Right lobe of liver (tissue), 4 donors: ENCODE results near the gene RERGL.

ENCODE experiments used
- POLR2A ChIP-seq: fragments of 450-650 bp; IDR thresholded peaks from one replicate; pipeline ENCODE4 v1.6.1; 2017; ENCODE audit warnings: antibody characterized with exemption, mild to moderate bottlenecking
- TF ChIP-seq, protein P1 (sequence below), 4 donors: fragments of 200-600 bp in 3 of 4; fragments of 450-650 bp in 1 of 4; IDR thresholded peaks; one replicate each; pipeline versions ENCODE4 v1.5.1 to v1.8.0; 2016 to 2022; ENCODE audit warnings: antibody characterized with exemption in 4 of 4, mild to moderate bottlenecking in 2 of 4
- donor health status: DM: no; HTN: no; CAD: no.
- donor health status: DM: no; HTN: no; CAD: no.
- donor health status: DM: no; HTN: yes; CAD: no.

DNA sequence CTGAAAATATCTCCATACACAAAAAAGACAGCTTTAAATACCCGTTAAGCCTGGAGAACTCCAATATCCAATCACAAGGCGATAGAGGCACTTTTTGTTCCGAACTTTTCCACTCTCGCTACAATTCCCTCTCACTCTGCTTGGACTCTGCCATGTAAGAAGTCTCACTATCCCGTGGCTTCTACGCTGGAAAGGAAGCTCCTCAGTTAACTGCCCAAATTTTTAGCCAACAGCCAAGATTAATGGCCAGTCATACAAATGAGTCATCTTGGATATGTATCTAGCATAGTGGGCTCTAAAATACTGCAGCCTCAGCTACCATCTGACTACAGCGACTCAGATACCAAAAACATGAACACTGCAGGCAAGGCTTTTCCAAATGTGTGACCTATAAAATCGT is 45.5 kb upstream of the RERGL start:
- TF ChIP-seq, protein P1, sequence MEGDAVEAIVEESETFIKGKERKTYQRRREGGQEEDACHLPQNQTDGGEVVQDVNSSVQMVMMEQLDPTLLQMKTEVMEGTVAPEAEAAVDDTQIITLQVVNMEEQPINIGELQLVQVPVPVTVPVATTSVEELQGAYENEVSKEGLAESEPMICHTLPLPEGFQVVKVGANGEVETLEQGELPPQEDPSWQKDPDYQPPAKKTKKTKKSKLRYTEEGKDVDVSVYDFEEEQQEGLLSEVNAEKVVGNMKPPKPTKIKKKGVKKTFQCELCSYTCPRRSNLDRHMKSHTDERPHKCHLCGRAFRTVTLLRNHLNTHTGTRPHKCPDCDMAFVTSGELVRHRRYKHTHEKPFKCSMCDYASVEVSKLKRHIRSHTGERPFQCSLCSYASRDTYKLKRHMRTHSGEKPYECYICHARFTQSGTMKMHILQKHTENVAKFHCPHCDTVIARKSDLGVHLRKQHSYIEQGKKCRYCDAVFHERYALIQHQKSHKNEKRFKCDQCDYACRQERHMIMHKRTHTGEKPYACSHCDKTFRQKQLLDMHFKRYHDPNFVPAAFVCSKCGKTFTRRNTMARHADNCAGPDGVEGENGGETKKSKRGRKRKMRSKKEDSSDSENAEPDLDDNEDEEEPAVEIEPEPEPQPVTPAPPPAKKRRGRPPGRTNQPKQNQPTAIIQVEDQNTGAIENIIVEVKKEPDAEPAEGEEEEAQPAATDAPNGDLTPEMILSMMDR (IDR thresholded peaks at IDR 0.05): no peak
- TF ChIP-seq POLR2A: no peak
